Activated naive CD8-positive, alpha-beta T cell treated with anti-CD3 and anti-CD28 coated beads, Interleukin-2, amount 50 U/mL, for 16 hours (primary cell): ENCODE data around the gene FCHSD2.
A peak's percentile ranks its signal among the peaks of the same experiment; 100 is the strongest.

Experiments
- DNase-seq: peaks from one replicate; pipeline ENCODE4 v3.0.0-alpha.2; 2020; ENCODE audit warnings: low read depth, low spot score

Gene FCHSD2

GRCh38 chr11:73172992-73173656, 31.0 kb upstream of the FCHSD2 start:
- no peak for DNase-seq

GRCh38 chr11:73171436-73172161, 29.5 kb upstream of the FCHSD2 start:
- no peak for DNase-seq

- no peak for DNase-seq
Observed at GRCh38 chr11:73170140-73170539, 28.0 kb upstream of the FCHSD2 start.

DNA sequence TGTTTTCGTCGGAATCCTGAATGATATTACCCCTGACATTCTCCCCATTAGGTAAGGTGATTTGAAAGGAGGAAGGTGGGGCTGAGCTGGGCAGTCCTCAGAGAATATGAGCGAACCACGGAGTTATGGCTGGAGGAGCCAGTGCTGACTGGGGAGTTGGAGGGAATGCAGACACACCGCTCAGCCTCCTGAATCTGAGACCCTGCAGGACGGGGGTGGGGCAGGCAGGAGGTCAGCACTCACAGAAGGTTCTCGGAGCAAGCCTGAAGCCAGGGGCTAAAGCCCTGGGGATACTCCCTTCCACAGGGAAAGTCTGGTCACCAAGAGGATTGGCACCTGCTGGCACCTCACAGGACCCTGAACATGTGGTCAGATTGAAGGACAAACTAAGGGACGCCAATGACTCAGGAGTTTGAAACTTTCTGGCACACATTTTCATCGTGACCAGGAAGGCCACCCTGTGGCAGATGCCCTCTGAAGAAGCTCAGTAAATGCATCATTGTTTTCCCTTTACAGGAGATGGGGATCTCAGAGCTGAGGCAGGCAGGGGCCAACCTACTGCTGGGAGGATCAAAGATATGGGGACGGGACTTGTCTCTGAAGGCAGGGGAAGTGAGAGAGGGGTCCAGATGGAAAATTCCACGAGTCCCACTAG, 26.9 kb upstream of the FCHSD2 start:
- no peak for DNase-seq

DNA sequence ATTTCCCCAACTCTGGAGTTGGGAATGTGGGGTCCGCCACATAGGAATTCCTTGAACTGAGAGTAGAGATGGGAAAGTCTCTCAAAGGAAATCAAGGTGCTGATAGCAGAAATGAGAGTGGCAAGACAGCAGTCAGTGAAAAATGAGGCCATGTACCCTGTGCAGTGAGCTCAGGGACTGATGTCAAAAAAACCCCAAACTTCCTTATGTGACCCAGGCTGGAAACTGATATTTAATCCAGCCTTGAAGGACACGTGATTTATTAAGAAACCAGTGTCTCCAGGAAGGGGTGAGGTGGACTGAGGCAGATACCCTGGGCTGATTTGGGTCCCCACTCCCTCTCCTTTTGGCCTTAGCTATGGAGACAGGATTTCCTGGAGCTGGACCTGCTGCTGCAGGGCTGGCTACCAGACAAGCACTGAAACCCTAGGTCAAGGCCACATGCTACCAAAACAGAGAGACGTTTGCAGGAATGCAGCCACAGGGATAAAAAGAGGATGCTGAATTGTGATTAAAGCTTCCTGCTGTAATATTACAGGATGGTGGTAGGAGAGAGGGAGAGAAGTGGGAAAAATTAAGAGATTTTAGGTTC, 25.3 kb upstream of the FCHSD2 start:
- DNase-seq = no peak

DNA sequence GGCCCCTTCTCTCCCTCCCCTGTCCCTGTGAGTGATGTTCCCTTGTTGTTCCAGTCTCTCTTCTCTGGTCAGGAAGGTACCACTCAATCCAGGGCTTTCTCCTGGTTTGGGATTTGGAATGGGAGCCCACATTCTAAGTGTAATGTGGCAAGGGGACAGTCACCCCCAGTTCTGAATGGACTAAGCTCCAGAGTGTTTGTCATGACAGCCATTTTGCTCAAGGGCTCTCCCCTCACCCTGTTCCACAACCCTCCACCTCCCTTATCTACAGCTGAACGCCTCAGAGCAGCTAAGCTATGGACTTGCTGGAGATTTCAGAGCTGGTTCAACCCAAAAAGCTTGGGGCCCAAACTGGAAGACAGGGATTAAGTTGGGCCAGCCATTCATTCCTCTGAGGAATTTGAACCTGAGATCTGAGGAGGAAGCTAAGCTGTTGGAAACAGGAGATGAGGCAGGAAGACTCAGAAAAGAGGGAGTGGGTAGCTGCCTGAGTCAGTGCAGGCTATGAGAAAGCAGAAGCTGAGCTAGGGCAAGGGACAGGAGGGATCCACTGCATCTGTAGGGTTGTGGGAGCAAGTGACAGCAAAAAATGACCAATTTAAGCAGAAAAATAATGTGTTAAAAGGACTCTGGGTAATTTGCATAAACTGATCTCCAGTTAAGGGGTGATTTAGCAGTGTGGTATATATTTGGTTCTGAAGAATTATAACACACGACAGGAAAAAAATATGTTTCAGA, 22.9 kb upstream of the FCHSD2 start:
- DNase-seq = no peak

GRCh38 chr11:73163638-73164174, 21.6 kb upstream of the FCHSD2 start:
- DNase-seq = no peak

DNA sequence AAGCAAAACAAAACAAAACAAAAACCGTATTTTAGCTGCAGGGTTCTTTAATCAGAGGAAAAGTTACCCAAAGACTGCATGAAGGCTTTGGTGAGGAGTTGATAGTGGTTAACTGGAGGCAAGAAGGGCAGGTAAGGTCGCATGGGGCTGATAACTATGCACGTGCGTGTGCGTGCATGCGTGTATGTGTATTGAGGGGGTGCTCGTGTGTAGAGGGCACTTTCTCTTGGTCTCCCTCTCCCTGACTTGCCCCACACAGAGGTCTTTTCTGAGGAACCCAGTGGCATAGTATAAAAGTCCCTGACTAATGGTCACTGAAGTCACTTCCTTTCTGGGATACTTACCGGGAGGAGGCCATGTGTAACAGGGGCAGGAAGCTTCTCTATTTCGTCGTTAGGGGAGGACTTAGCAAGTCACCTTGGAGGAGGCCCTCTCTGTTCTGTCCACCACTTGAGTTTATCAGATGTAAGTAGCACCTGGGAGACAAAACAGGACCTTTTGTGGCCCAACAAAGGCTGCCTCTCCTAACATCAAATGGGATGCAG, 20.1 kb upstream of the FCHSD2 start:
- DNase-seq = no peak

GRCh38 chr11:73160005-73160760, 18.1 kb upstream of the FCHSD2 start:
- DNase-seq = no peak

DNA sequence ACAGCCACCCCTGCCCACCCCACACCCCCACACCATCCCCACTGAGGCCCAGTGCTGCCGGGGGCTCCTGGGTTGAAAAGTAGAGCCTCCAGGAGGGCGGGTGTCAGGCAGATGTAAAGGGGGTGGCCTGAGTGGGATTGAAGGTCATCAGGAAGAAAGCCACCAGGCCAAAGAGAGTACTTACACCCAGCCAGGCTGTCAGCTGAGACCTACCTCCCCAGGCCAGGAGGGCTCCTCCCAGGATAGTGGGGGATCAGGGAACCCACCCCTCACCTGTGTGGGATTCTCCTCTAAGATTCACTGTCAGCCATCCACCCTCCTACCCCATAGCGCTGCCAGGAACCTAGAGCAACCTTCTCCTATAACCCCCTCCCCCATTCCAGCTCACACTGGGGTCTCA, 17.2 kb upstream of the FCHSD2 start:
- no peak for DNase-seq

GRCh38 chr11:73158356-73159051, 16.4 kb upstream of the FCHSD2 start:
- no peak for DNase-seq

- no peak for DNase-seq
Observed at GRCh38 chr11:73157101-73158010, 15.2 kb upstream of the FCHSD2 start.

- DNase-seq = no peak
Observed at GRCh38 chr11:73156686-73157085, 14.6 kb upstream of the FCHSD2 start.

DNA sequence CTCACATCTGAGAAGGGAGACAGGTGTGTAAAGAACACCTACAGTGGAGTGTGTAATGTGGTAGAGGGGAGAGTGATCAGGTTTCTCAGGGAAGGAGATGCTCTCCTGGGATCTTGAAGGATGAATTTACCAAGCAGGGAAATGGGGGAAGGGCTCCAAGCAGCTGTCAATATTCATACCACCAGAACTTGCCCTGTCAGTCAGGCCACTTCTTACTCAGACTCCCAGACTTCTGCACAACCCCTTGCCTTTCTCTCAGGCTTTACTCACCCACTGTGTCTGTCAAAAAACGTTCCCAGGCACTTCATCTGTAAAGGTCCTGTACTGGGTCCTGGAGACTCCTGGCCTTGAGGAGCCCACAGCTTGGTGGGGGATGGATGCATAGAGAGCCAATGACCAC, 14.0 kb upstream of the FCHSD2 start:
- no peak for DNase-seq

GRCh38 chr11:73155102-73155501, 13.0 kb upstream of the FCHSD2 start:
- DNase-seq = no peak

DNA sequence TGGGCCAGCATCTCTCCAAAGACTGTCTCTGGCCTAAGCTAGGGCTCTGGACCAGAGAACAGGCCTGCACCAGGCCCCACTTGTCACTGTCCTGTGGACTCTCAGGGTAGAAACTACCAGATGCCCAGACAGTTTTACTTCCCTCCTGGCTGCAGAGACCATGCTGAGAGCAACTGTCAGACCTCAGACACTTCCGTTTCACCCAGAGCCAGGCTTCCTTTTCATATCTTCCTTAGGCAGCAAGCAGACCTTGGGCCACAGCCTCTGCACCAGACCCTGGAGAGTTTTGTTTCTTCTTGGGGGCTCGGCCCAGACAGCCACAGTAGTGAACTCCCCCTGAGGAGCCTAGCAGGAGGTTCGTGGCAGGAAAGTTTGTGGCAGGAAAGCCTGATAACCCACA, 12.1 kb upstream of the FCHSD2 start:
- DNase-seq = no peak

- peak; percentile 14 for DNase-seq
Observed at GRCh38 chr11:73152861-73153483, 10.9 kb upstream of the FCHSD2 start.

GRCh38 chr11:73152086-73152853, 10.2 kb upstream of the FCHSD2 start:
- no peak for DNase-seq
